Left renal cortex interstitium (tissue), 4 donors: ENCODE data around the gene DNHD1. TPM values are rescaled to one million over a fixed set of nuclear protein-coding genes. Genes with fewer than 3 reads are reported as not detected.

ENCODE experiments used
- DNase-seq, 4 donors: peaks; one replicate each; pipeline ENCODE4 v3.0.0-alpha.2; 2013; ENCODE audit warnings: low read depth in 4 of 4, low spot score in 2 of 4, missing footprints in 1 of 4
- polyA plus RNA-seq, 4 donors: library from polyadenylated mRNA; unstranded; fragments of 120-200 nt; gene quantifications; one replicate each; pipeline ENCODE4 v1.2.1, GENCODE V29; 2013; ENCODE audit not compliant: insufficient read length in 4 of 4

The DNHD1 gene
- polyA plus RNA-seq, 4 donors = 4.1 to 14.4 (median 9.3) TPM

DNA sequence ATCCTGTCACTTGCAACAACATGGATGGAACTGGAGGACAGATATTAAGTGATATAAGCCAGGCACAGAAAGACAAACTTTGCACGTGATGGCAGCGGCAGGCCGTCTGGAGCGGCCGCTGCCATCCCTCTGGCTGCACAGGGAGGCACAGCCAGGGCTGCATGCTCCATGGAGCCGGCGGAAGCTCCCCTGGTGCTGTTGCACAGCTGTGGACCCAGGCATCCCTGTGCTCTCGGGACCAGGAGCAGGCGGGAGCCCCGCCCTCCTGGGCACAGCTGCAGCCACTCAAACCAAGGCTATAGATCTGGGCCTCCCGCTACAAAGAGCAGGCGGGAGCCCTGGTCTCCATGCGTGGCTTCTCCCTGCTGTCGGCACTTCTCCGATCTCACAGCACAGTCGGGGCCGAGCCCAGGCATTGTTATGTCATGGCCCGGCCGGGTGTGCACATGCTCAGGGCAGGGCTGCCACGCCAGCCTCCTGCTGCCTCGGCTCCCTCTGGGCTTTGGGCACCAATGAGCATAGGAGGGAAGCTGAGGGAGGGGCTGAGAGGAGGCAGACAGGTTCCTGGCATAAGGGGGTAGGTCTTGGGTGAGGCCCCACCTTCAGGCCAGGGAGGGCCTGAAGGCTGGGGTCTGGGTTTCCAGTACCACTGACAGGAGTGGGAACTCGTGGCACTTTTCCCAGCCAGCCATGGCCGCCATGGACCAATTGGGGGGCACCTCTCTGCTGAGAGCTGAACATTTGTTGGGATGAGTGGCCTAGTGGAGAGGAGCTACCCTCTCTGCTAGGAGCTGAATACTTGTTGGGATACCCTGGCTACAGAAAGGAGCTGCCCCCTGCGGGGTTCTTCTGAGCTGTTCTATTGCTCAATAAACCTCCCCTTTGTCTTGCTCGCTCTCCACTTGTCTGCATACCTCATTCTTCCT lies 89.6 kb downstream of the DNHD1 start:
- DNase-seq = no peak

DNA sequence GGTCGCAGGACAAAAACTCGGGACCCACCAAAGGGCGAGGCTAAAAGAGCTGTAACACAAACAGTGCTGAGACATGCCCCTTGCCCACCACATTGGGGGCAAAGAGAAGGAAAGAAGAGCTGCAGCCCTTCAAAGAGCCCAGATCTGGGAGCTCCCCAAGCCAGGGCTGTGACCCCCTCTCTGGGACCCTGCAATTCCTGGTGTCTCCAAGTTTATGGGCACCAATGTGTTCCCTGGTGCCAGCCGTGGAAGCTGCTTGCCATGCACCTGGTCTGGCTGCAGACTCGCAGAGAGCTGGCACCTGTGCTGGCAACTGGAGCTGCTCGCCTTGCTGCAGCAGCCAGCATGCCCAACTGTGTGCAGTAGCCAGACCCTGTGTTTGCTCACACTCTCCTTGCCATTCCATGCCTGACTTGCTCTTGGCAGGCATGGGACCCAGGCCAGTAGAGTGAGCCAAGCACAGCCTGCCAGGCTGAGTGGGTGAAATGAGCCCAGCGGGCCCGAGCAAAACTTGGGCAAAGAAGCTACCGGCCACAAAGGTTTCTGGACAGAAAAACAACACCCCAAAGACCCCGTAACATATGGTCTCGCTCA lies 90.4 kb downstream of the DNHD1 start:
- no peak for DNase-seq

DNA sequence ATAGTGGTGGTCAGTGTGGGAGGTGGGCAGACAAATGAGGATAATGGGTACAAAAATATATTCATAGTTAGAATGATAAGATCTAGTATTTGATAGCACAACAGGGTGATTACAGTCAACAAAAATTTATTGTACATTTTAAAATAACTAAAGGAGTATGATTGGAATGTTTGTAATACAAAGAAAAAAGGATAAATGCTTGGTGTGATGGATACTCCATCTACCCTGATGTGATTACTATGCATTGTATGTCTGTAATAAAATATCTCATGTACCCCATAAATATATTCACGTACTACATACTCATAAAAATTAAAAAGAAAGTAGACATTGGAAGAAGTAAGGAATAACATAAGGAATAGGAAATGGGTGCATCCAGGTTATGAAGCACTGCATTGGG lies 90.9 kb downstream of the DNHD1 start:
- DNase-seq = no peak

DNA sequence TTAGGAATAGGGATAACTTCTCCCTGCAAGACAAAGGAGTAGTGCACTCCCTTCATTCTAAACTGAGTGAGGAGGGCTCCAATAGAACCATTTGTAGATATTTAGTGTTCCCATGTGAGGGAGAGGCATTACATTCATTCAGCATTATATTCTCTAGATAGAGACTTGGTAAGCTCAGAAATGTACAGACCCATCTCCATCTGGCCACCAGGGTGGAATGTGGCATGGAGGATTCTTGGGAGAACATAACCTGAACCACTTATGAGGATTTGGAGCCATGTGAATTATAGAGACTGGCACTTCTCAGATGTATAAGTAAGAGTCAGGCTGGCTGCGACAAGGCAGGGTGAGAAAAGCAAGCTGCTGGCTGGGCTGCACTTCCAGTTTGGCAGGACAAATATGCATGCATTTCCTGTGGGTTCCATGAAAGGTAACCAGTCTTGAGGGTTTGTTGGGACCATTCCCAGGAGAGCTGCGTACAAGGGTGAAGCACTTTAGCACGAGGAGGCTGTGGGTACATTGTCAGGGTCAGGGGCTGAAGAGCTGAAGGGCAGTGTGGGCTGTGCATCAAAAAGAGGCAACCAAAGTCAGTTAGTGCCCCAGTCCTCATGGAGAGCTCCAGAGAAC lies 97.2 kb downstream of the DNHD1 start:
- DNase-seq = no peak

DNA sequence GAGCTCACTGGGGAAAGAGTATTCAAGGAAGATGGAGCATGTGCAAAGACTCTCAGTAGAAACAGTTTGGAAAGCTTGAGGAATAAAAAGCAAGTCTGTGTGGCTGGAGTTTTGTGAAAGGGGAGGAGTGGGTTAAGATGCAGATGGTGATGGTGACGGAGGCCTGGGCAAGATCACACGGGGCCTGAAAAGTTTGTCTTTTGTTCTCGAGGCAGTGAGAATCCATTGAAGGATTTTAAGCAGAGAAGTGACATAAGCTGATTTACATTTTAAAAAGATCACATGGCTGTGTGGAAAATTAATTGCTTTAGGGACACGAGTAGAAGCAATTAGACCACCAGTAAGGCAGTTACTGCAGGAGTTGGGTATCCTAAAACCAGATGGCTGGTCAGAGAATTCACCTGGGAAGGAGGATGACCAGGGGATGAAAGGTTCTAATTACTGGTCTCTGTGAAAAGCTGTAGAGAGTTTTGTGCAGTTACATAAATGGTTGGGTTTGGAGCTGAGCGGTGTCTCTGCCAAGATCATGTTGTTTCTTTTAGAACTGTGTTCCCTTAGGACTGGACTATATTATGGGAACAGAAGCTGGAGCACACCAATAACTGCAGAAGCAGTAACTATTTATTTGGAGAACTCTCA lies 99.3 kb downstream of the DNHD1 start:
- no peak for DNase-seq

DNA sequence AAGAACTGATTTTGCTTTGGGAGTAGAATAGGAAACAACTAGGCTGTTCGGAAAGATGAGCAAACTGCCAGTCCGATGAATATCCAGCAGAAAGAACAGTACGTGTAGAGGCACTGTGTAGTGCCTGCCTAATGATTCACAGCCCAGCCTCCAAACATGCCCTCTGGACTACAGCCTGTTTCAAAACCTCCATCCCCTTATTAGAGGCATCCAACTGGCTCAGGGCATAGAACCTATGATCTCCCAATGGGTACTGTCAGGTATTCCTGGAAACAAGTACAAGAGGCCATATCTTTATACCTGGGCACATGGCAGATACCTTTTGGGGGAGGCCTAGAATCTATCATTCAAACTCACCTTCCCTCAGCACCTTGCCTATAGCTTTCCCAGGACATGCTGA lies 101.5 kb downstream of the DNHD1 start:
- DNase-seq = no peak

DNA sequence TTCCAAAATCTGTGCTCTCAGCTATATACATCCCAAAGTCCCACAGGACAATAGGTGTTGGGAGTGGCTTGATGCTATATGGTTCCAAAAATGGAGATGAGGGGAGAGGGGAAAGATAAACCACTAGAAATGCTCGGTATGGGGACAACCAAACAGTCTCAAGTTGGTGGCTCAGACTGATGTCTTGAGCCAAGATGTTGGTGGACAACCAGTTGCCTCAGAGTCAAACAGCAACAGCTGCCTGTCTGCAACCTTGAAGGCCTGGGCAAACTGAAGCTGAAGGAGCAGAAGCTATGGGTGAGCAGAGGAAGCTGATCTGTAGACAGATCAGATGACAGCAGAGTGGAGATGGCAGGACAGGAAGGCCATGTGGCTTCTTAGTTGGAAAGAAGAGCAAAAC lies 102.4 kb downstream of the DNHD1 start:
- no peak for DNase-seq

DNA sequence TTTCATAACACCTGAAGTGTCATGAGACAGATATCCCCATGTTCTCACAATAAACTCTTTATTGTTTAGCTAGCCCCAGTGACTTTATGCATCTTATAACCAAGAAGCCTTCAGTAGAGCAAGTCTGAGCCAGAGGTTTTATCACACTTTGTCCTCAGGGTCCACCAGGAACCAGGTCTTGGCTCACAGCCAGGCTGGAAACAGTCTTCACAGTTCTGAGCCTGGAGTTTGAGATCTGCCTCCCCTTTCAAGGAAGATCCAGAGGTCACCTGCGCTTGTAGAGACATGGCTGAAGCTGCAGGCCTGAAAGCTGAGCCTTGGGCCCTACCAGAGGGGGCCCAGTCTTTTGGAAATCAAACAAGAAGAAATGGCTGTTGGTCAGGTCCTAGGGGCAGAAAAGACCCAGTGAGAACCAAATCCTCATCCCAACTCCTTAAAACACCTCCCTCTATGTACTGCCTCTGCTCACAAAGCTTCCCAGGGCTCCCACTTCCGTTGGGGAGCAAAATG lies 102.9 kb downstream of the DNHD1 start:
- no peak for DNase-seq

DNA sequence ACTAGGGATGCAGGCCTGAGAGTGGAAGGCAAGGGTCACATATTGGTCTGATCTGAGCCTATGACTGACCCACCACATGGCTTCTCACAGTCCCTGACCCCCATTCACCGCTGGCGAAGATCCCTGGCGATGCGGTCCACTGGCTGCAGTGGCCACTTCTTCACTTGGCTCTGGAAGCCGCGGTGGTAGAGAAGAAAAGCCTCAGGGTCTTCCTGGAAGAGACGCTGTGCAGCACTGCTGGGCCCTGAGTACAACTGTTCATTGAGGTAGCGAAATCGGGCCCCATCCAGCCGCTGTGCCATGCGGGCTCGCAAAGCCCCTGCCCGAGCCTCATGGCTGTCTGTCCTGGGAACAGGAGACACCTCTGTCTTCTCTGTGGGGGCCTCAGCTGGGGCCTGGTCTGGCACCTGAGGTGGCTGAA lies 104.0 kb downstream of the DNHD1 start:
- no peak for DNase-seq

DNA sequence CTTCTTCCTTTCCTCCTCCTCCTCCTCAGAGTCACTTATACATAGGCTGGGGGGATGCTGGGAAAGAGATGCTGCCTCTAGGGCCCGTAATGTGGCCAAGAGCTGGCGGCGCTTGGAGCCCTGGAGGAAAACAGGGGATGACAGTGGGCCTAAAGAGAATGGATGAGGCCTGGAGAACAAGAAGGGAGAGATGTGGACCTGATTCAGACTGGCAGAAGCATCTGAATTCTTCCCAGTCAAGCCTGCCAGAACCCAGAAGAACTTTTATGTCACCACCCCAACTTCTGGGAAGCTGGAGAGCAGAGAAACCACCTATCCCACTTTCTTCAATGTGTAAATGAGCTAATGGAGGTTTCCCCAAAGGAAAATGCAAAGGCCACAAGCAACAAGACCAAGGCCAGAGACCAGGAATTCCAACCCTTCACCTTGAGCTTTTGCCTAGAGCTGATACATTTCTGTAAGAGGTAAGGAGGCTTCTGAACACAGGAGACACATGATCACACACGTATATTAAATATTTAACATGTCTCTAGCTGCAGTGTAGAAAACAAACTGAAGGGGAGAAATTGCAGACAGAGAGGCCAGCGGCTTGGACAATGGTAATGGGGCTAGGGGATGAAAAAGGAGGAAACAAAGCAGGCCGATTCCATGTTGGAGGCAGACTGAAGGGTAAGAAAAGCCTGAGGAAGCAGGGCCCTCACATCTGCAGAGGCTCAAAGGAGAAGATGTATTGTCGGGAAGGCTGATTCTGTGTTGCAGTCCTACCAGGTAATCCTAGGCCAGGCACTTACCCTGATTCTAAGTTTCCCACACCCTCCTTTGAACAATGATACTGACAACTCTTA lies 105.2 kb downstream of the DNHD1 start:
- no peak for DNase-seq

DNA sequence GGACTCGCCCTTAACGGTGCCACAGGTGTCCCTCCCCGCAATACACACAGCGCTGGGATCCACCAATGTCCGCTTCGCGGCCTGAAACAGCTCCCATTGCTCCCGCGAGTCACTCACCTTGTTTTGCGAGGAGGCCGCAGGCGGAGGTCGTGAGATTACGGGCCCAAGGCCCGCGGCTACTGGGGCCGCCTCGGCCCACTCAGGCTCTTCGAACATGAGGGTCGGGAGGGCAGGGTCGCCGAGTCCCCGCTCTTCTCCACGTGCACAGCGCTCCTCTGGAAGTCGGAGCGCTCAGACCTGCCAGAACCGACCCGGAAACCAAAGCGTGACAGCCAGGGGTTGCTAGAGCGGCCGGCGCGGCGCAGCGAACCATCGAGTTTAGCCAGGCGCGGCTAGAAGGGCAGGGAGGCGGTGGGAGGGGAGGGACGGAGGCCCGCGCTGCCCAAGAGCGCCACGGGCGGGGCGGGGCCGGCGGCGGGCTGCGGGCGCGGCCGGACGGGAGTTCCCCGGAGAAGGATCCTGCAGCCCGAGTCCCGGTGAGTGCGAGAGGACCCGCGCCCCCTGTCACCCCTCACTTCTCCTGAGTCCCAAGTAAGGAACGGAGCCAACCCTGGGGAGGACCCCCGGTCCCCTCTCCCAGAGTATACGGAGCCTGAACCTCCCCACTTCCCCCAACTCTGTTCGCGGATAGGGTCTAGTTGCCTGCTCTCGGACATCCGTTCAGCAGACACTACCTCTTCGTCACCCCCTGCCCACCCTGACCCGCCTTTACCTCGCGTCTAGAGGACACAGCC lies 106.4 kb downstream of the DNHD1 start, which contains the start of the genes ILK and RRP8:
Gene ILK, plus strand, starts transcription at position 488 of the 794 bp plus-strand sequence. CDS start 498 bp downstream, outside the sequence.
Gene RRP8, minus strand, starts transcription at position 330 of the 794 bp plus-strand sequence. Its CDS starts 114 bp downstream, at position 216.
- peak in 2 of 4 donors; percentile 79 to 83 for DNase-seq

DNA sequence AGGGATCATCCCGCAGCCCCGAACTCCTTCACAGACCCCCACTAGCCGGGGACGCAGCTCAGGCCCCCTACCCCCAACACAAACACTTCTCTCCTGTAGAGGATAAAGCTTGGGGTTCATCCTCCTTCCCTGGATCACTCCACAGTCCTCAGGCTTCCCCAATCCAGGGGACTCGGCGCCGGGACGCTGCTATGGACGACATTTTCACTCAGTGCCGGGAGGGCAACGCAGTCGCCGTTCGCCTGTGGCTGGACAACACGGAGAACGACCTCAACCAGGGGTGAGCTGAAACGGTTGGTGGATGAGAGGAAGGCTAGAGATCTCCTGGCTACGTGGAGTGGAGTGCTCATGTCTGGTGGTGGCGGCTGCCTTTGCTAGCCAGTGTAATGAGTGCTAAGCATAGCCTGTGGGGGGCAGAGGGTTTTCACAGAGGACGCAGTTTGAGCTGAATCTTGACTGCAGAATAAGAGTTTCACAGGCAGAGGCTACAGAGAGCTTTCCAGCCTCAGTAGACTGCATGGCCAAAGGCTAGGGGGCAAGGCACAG lies 107.1 kb downstream of the DNHD1 start:
- DNase-seq = no peak

DNA sequence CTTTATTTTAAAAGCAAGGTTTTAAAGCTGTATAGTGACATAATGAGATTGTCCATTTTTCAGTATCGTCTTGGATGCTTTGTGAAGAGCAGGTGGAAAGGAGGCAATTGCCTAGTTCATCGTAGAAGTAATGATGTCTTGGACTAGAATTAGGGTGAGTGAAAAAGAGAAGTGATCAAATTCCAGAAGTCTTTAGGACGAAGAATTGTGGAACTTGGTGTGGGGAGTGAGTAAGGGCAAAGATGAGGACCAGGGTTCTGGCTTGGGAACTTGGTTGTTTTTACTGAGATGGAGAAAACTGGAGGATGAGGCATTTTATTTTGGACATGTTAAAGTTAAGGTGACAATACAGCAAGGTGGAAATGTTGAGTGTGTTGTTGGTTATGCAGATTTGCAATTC lies 107.7 kb downstream of the DNHD1 start:
- DNase-seq = no peak

DNA sequence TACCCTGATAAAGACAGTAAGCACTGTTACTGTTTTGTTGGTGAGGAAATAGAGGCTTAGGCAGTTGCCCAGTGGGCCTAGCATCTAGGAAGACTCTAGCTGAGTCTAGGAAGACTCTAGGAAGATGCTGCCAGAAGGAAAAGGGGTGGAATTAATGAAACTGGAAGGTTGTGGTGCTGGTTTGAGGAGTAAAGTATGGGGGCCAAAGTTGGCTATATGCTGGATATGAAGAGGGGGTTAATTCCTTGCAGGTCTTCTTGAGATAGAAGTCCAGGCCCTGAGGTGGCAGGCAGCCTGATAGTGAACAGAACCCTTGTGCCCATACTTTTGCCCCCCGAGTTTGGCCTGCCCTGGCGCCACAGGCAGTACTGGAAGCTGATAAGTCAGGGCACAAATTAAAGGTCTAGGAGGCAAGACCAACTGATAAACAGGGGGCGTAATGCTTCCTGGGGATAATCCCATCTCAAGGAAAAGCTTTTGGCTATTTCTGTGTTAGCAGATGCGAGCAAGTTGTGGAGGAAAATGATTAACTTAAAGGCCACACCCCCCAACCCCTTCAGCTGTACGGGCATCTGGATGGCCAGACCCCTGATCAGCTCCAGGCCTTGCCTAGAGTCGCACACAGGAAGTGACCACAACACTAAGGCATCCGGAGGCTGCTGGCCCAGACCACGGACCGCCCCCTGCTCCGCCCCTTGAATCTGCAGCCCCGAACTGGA lies 109.5 kb downstream of the DNHD1 start:
- DNase-seq = peak in 3 of 4 donors; percentile 78 to 92 (median 85)

DNA sequence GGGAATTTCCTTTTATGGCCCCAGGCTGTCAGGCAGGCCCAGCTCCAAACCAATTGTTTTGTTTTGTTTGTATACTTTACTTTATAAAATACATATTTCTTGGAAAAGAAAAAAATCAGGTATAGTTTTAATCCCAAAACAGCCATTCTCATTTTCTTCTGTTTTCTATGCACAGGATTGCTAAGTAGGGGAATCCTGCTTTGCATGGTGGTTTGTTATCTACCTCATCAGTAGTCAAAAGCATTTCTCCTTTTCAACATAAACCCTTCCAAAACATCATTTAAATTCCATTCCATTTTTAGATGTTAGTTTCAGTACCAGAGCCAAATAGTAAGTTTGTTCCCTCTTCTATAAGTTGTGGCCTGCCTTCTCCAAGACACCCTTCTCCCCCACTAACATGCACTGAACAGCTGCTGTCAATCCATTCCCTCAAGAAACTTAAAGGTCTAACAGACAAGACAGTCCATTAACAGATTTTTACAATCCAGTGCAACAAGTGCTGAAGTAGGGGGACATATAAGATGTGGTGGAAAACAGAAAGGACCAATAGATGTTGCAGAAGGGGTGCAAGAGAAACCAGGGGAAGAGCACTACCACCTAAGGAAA lies 110.2 kb downstream of the DNHD1 start:
- DNase-seq = no peak

DNA sequence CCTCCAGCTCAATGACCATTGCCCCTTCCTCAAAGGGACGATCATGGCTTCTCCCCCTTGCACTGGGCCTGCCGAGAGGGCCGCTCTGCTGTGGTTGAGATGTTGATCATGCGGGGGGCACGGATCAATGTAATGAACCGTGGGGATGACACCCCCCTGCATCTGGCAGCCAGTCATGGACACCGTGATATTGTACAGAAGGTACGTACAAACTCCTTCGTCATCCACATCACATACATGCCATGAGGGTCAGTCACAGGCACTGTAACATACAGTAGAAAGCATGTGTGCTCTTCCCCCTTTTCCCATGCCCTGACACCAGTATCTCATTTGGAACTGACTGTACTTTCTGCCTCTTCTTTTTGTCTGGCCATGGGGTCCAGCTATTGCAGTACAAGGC lies 110.9 kb downstream of the DNHD1 start:
- no peak for DNase-seq

DNA sequence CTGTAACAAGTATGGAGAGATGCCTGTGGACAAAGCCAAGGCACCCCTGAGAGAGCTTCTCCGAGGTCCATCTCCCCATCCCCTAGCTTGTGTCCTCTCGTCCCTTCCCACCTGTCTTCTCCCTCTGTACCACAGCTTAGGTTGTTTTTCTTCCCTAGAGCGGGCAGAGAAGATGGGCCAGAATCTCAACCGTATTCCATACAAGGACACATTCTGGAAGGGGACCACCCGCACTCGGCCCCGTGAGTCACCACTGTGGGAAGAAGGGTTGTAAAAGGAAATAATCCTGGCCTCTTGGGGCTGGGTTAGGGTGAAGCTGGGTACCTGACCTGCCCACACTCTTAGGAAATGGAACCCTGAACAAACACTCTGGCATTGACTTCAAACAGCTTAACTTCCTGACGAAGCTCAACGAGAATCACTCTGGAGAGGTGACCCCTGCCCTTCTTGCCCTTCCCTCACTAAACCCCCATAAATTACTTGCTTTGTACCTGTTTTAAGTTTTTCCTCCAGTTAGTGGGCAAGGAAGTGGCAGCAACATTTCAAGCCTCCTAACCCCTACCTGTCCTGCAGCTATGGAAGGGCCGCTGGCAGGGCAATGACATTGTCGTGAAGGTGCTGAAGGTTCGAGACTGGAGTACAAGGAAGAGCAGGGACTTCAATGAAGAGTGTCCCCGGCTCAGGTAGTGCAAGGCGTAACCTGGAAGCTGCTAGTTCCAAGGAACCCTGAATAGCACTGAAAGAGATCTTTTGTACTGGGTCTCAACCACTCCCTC lies 111.8 kb downstream of the DNHD1 start:
- DNase-seq = no peak
